Fibroblast of lung (primary cell): ENCODE data around the gene KRTAP5-11.

ENCODE experiments used
- CTCF ChIP-seq, 2 donors: IDR thresholded peaks in 1 of 2; conservative IDR thresholded peaks in 1 of 2; 1 replicate in 1 of 2; 2 replicates in 1 of 2; pipeline ENCODE4 v1.5.1; 2011 to 2012; ENCODE audit warnings: low read length in 2 of 2, control low read depth in 1 of 2, inconsistent platforms in 1 of 2, low read depth in 1 of 2, mild to moderate bottlenecking in 1 of 2
- EZH2 ChIP-seq: IDR thresholded peaks from 2 replicates; pipeline ENCODE4 v1.5.1; 2012; ENCODE audit warnings: low read length, control low read depth, mild to moderate bottlenecking; ENCODE audit errors: missing control alignments

DNA sequence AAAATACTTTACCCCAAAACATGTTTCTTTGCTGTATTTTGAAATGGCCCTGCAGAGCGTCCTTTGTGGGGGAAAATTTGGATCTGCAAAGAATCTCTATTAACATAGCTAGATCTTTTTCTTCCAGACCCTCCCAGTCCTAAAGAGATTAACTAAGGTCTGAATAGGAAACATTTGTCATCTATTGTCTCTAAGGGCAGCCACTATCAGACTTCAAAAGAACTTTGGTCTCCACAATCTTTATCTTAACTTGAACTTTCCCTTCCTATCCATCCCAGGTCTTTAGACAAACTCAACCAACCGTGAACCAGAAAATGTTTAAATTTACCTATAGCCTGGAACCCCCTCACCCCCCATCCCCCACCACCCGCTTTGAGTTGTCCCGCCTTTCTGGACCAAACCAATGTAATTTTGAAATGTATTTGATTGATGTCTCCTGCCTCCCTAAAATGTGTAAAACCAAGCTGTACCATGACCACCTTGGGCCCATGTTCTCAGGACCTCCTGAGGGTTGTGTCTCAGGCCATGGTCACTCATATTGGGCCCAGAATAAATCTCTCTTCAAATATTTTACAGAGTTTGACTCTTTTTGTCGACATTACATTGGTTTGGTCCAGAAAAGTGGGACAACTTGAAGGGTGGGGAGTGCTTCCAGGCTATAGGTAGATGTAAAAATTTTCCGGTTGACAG is 38.0 kb downstream of the KRTAP5-11 start:
- TF ChIP-seq CTCF (conservative IDR thresholded peaks at IDR 0.05 in 1 of 2, IDR thresholded peaks at IDR 0.05 in 1 of 2; ENCODE audit: low read depth in 1 of 2, low read length in 2 of 2) (no peak), EZH2 (no peak)
